Vagina (tissue), 2 donors: ENCODE data around the gene TBC1D24. TPM values are rescaled to one million over a fixed set of nuclear protein-coding genes. Genes with fewer than 3 reads are reported as not detected.

Source experiments
- DNase-seq, 2 donors: peaks; one replicate each; pipeline ENCODE4 v3.0.0-alpha.2; 2017; ENCODE audit errors: extremely low spot score in 2 of 2
- H3K27ac ChIP-seq: fragments of 200-600 bp; sonication (generic); one replicate; pipeline ENCODE4 v1.5.1; 2019
- H3K27me3 ChIP-seq: fragments of 200-600 bp; sonication (generic); one replicate; pipeline ENCODE4 v1.5.1; 2019
- H3K36me3 ChIP-seq, 2 donors: fragments of 200-600 bp; sonication (generic); one replicate each; pipeline ENCODE4 v1.5.1; 2017 to 2019
- H3K4me1 ChIP-seq: fragments of 200-600 bp; sonication (generic); one replicate; pipeline ENCODE4 v1.5.1; 2019
- H3K4me3 ChIP-seq, 2 donors: fragments of 200-600 bp; sonication (generic); 1 replicate in 1 of 2; 2 replicates in 1 of 2; pipeline ENCODE4 v1.5.1; 2016 to 2019
- H3K9me3 ChIP-seq: fragments of 200-600 bp; sonication (generic); one replicate; pipeline ENCODE4 v1.5.1; 2019
- POLR2A ChIP-seq, 2 donors: fragments of 450-650 bp; IDR thresholded peaks; one replicate each; pipeline ENCODE4 v1.6.1; 2017; ENCODE audit warnings: antibody characterized with exemption in 2 of 2, mild to moderate bottlenecking in 2 of 2, moderate library complexity in 2 of 2
- POLR2AphosphoS5 ChIP-seq, 2 donors: sonication (generic); formaldehyde crosslinking; IDR thresholded peaks; one replicate each; pipeline ENCODE4 v1.9.0; 2017; ENCODE audit warnings: antibody characterized with exemption in 2 of 2, mild to moderate bottlenecking in 2 of 2, low read depth in 1 of 2; ENCODE audit not compliant: insufficient read depth in 1 of 2
- intact Hi-C: fragments of 100-400 bp; cut with DNase I; formaldehyde crosslinking; loops from one replicate; pipeline ENCODE4 v1.15.1; 2023
- total RNA-seq: library from RNA; depleted of rRNA; stranded (reverse); fragments of >200 nt; gene quantifications from one replicate; pipeline ENCODE4 v1.2.3, GENCODE V29; 2016
- TF ChIP-seq, protein P1 (sequence below), 3 experiments: fragments of 450-650 bp in 2 of 3; fragments of 200-600 bp in 1 of 3; sonication (generic) in 1 of 3; IDR thresholded peaks; one replicate each; pipeline ENCODE4 v1.5.1; 2017 to 2019; ENCODE audit warnings: antibody characterized with exemption in 3 of 3, mild to moderate bottlenecking in 2 of 3, moderate library complexity in 2 of 3

Gene TBC1D24
- total RNA-seq, 1 donor from 2014 or later = 9.6 TPM

DNA sequence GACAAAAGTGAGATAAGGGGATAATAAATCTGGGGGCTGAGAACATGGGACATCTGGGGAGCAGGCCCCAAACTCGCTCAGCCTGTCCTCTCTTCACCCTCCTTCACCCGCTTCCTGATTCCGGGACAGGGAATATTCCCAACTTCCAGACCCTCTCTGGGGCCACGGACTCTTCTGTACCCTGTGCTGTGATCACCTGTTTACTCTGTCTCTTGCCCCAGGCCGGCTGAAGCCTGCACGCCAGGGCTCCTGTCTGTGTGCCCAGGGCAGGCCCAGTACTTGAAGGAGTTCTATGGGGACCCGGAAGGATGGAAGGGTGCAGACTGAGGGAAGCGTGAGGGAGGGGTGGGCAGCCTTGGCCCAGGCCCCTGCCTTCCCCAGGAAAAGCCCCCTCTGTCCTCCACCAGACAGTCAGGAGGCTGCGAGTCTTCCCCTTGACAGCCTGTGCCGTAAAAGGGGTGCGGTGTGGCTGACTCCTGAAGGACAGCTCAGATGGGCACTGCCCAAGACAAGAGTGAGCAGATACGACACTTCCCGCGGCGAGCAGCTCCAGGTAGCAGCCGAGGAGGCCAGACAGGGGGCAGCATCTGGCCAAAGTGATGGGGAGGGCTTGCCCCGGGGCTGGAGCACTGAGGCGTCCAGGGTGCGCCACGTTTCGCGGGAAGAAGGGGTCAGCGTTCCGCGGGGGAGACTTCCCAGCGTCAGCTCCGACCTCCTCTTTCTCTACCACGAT, 46.7 kb upstream of the TBC1D24 start:
- Histone ChIP-seq H3K9me3 (no peaks in the 10 kb centered on the region), H3K27me3 (no peaks in the 10 kb centered on the region), H3K36me3 (peaks cover 0 to 11% of the 10 kb centered on the region in 2 donors), H3K4me3 (peak overlapping the region; percentile 78 to 86), H3K4me1 (peaks cover 20% of the 10 kb centered on the region), H3K27ac (peak overlapping the region; percentile 67)
- intact Hi-C loops = loop anchor here (5.0 kb wide), 1 partner anchor 74 kb away; no protein-coding TSS in a partner anchor
- TF ChIP-seq POLR2A (IDR thresholded peaks at IDR 0.05) = no peak
- TF ChIP-seq, protein P1, sequence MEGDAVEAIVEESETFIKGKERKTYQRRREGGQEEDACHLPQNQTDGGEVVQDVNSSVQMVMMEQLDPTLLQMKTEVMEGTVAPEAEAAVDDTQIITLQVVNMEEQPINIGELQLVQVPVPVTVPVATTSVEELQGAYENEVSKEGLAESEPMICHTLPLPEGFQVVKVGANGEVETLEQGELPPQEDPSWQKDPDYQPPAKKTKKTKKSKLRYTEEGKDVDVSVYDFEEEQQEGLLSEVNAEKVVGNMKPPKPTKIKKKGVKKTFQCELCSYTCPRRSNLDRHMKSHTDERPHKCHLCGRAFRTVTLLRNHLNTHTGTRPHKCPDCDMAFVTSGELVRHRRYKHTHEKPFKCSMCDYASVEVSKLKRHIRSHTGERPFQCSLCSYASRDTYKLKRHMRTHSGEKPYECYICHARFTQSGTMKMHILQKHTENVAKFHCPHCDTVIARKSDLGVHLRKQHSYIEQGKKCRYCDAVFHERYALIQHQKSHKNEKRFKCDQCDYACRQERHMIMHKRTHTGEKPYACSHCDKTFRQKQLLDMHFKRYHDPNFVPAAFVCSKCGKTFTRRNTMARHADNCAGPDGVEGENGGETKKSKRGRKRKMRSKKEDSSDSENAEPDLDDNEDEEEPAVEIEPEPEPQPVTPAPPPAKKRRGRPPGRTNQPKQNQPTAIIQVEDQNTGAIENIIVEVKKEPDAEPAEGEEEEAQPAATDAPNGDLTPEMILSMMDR (IDR thresholded peaks at IDR 0.05) = no peak
- no peak for TF ChIP-seq POLR2AphosphoS5 (IDR thresholded peaks at IDR 0.05; ENCODE audit: insufficient read depth in 1 of 2, low read depth in 1 of 2)
- no peak for DNase-seq

DNA sequence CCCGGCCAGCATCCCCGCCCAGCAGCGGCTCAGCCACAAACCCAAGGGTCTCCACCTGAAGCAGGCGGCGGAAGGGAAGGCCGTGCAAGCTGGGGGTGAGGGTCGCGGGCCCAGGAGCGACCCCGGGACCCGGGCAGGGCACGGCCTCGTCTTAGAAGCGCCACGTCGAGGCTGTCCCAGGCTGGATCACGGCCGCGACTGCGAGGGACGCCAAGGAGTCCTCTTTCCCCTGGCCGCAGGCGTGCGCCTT, 46.2 kb upstream of the TBC1D24 start:
- peaks cover 0 to 14% of the 10 kb centered on the region in 2 donors for H3K36me3 ChIP-seq
- H3K27ac ChIP-seq = peak overlapping the region; percentile 67
- no peak for TF ChIP-seq POLR2AphosphoS5 (IDR thresholded peaks at IDR 0.05; ENCODE audit: insufficient read depth in 1 of 2, low read depth in 1 of 2)
- TF ChIP-seq, protein P1 (IDR thresholded peaks at IDR 0.05) = peak in 1 of 3 experiments; percentile 10
- peaks cover 20% of the 10 kb centered on the region for H3K4me1 ChIP-seq
- intact Hi-C loops = loop anchor here (5.0 kb wide), 1 partner anchor 74 kb away; no protein-coding TSS in a partner anchor
- no peak for DNase-seq
- no peaks in the 10 kb centered on the region for H3K9me3 ChIP-seq
- H3K27me3 ChIP-seq = no peaks in the 10 kb centered on the region
- peak overlapping the region; percentile 78 to 86 for H3K4me3 ChIP-seq

DNA sequence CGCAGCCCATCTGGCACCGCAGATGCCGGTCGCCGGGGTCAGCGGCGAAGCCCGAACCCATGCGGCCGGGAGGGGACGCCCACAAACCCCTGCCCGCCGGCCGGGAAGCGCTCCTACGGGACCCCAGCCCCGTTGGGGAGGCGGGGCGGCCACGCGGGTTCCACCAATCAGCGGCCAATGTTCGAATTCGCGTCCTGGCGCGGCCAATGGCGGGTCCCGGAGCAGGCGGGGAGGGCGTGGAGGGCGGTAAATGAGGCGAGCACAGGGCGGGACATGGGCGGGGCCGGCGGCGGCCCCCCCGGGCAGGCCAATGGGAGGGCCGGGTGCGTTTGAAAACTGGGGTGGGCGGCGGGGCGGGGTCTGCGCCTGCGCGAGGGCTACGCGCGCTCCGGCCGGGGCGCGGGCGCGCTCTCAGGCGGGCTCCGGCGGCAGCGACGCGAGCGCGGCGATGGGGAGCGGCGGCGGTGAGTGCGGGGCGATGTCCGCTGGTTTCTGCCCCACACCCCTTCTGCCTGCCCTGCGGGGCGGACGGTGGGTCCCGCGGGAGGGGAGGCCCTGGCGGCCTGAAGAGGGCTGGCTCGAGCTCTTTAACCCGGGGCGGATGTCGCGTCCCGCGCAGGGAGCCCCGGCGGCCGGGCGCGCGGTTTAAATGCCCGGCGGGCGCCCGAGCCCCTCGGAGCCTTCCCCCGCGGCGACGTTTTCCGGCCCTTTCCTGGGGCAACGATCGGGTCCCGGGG, 45.7 kb upstream of the TBC1D24 start, which contains the start of gene CCNF:
TSS of gene CCNF (plus strand) at position 414 of the 737 bp plus-strand sequence. CDS start at position 449, 35 bp downstream.
- Histone ChIP-seq H3K36me3 (peaks cover 0 to 14% of the 10 kb centered on the region in 2 donors), H3K27me3 (no peaks in the 10 kb centered on the region), H3K4me3 (peak within 1 kb of the TSS; percentile 78 to 86), H3K9me3 (no peaks in the 10 kb centered on the region), H3K27ac (peak within 1 kb of the TSS; percentile 67), H3K4me1 (peaks cover 20% of the 10 kb centered on the region)
- intact Hi-C loops = loop anchor here (5.0 kb wide), 1 partner anchor 73 kb away; no protein-coding TSS in a partner anchor
- DNase-seq = peak in 1 of 2 donors; percentile 95
- TF ChIP-seq POLR2A (IDR thresholded peaks at IDR 0.05) (peak in 1 of 2 donors; percentile 52), POLR2AphosphoS5 (IDR thresholded peaks at IDR 0.05; ENCODE audit: insufficient read depth in 1 of 2, low read depth in 1 of 2) (peak in 1 of 2 donors; percentile 78)
- TF ChIP-seq, protein P1 (IDR thresholded peaks at IDR 0.05) = no peak

DNA sequence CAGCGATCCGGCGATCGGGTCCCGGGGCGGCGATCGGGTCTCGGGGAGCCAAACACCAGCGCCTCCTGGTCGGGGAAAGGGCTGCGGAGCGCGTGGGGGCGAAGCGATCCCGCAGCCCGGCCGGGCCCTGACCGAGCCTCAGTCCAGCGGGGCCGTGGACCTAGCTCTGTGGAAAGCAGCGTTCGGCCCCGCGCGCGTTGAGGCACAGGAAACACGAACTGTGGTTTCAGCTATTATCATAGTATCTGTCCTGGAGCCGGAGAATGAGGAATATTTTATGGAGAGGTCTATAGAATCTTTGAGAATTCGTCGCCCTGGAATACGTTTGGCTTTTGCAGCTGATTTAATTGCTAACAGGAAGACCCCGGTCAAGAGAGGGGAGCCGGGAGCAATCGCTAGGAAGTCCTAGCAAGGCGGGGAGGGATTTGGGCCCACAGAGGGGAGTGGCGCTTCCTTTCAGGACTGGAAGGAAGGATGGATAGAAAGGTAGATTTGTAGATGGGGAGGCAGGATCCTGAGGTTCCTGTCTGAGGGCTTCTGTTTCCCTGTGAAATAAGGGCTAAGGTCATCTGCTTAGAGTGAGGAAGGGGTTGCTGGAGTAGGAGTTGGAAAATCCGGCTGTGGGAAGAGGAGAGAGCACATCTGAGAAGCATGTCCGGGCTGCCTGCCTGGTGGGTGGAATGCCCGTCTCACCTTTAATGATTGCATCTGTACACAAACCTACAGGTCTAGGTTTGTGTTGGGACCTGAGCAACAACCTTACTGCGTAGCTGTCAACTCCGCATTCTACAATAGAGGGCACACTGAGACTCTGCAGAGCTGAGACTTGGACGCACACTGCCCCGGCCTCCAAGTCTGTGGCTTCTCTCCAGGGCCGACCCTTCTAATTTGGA, 44.9 kb upstream of the TBC1D24 start:
- Histone ChIP-seq H3K4me1 (peaks cover 20% of the 10 kb centered on the region), H3K4me3 (peak overlapping the region; percentile 78 to 86), H3K27me3 (no peaks in the 10 kb centered on the region), H3K9me3 (no peaks in the 10 kb centered on the region), H3K27ac (peak overlapping the region; percentile 60), H3K36me3 (peaks cover 0 to 14% of the 10 kb centered on the region in 2 donors)
- intact Hi-C loops = loop anchor here (5.0 kb wide), 1 partner anchor 72 kb away; no protein-coding TSS in a partner anchor
- peak in 1 of 2 donors; percentile 82 for DNase-seq
- no peak for TF ChIP-seq POLR2A (IDR thresholded peaks at IDR 0.05)
- TF ChIP-seq, protein P1 (IDR thresholded peaks at IDR 0.05) = no peak
- TF ChIP-seq POLR2AphosphoS5 (IDR thresholded peaks at IDR 0.05; ENCODE audit: insufficient read depth in 1 of 2, low read depth in 1 of 2) = no peak
